GM18868 (cell line): ENCODE data around the gene AIP.
"Not testable (repeated sequence)": the region's sequence is repeated elsewhere in the genome, so short reads cannot be mapped to it uniquely, and the experiment has no call there.

ENCODE experiments used
- ATAC-seq: cut with Tn5 transposase; IDR thresholded peaks from one replicate; pipeline ENCODE4 v1.9.1; 2021; ENCODE audit warnings: mild to moderate bottlenecking, moderate library complexity; ENCODE audit not compliant: unreplicated experiment

The AIP gene

GRCh38 chr11:67448220-67448609, 34.6 kb upstream of the AIP start:
- no peak for ATAC-seq

GRCh38 chr11:67449116-67449844, 33.5 kb upstream of the AIP start:
- no peak for ATAC-seq

GRCh38 chr11:67450796-67451657, 31.8 kb upstream of the AIP start:
- ATAC-seq, result no peak

- ATAC-seq, result no peak
Measured at GRCh38 chr11:67451658-67451976, 31.2 kb upstream of the AIP start.

GRCh38 chr11:67452141-67452952, 30.5 kb upstream of the AIP start, which contains the start of gene GPR152:
TSS of gene GPR152 (minus strand) at chr11:67452729. CDS start at chr11:67452724, 5 bp downstream.
- ATAC-seq, result no peak

- ATAC-seq, result no peak
Measured at GRCh38 chr11:67453816-67454732, 28.8 kb upstream of the AIP start.

GRCh38 chr11:67455054-67455453, 27.8 kb upstream of the AIP start, which contains the start of gene CABP4:
TSS of gene CABP4 (plus strand) at chr11:67455354. CDS start at chr11:67455424, 70 bp downstream.
- no peak for ATAC-seq

GRCh38 chr11:67456068-67456705, 26.6 kb upstream of the AIP start:
- no peak for ATAC-seq

- ATAC-seq, result no peak
Measured at GRCh38 chr11:67457453-67457852, 25.4 kb upstream of the AIP start.

- no peak for ATAC-seq
Measured at GRCh38 chr11:67458266-67458665, 24.6 kb upstream of the AIP start.

GRCh38 chr11:67463186-67463585, 19.6 kb upstream of the AIP start:
- no peak for ATAC-seq

- no peak for ATAC-seq
Measured at GRCh38 chr11:67463680-67464410, 19.0 kb upstream of the AIP start.

GRCh38 chr11:67464411-67465188, 18.2 kb upstream of the AIP start:
- ATAC-seq, result peak; percentile 54

GRCh38 chr11:67465189-67465510, 17.7 kb upstream of the AIP start:
- no peak for ATAC-seq

GRCh38 chr11:67465530-67465929, 17.3 kb upstream of the AIP start:
- ATAC-seq, result not testable (repeated sequence)

- no peak for ATAC-seq
Measured at GRCh38 chr11:67466367-67466766, 16.5 kb upstream of the AIP start.

GRCh38 chr11:67466962-67467771, 15.7 kb upstream of the AIP start:
- no peak for ATAC-seq

- ATAC-seq, result no peak
Measured at GRCh38 chr11:67468056-67468455, 14.8 kb upstream of the AIP start.
